Right atrium auricular region (tissue), 2 donors: Measurements from ENCODE around the gene PLS1. TPM values are rescaled to one million over a fixed set of nuclear protein-coding genes. Genes with fewer than 3 reads are reported as not detected.
A peak's percentile ranks its signal among the peaks of the same experiment; 100 is the strongest.
"Not testable (repeated sequence)": the region's sequence is repeated elsewhere in the genome, so short reads cannot be mapped to it uniquely, and the experiment has no call there.

ENCODE experiments used
- DNase-seq: peaks from one replicate; pipeline ENCODE4 v3.0.0-alpha.2; 2019; ENCODE audit warnings: low spot score
- H3K27ac ChIP-seq, 2 donors: fragments of 200-600 bp; sonication (generic); 1 replicate in 1 of 2; 2 replicates in 1 of 2; pipeline ENCODE4 v1.5.1; 2016 to 2019
- H3K27me3 ChIP-seq, 2 donors: fragments of 200-600 bp; sonication (generic); one replicate each; pipeline versions ENCODE4 v1.5.1 to v1.6.0; 2017 to 2019
- H3K36me3 ChIP-seq: fragments of 200-600 bp; sonication (generic); one replicate; pipeline ENCODE4 v1.5.1; 2016
- H3K4me1 ChIP-seq, 2 donors: fragments of 200-600 bp; sonication (generic); one replicate each; pipeline versions ENCODE4 v1.5.1 to v1.6.0; 2017 to 2019
- H3K4me3 ChIP-seq, 2 donors: fragments of 200-600 bp; sonication (generic); 1 replicate in 1 of 2; 2 replicates in 1 of 2; pipeline ENCODE4 v1.5.1; 2017 to 2019; ENCODE audit warnings: mild to moderate bottlenecking in 1 of 2, moderate library complexity in 1 of 2
- H3K9me3 ChIP-seq, 2 donors: fragments of 200-600 bp; sonication (generic); one replicate each; pipeline ENCODE4 v1.5.1; 2019
- CTCF ChIP-seq, 2 donors: fragments of 200-600 bp; sonication (generic); IDR thresholded peaks; one replicate each; pipeline ENCODE4 v1.5.1; 2019; ENCODE audit warnings: antibody characterized with exemption in 2 of 2
- total RNA-seq, 2 donors: library from RNA; depleted of rRNA; stranded (reverse); fragments of >200 nt; gene quantifications; one replicate each; pipeline ENCODE4 v1.1.0, GENCODE V29; 2016

The PLS1 gene, protein sequence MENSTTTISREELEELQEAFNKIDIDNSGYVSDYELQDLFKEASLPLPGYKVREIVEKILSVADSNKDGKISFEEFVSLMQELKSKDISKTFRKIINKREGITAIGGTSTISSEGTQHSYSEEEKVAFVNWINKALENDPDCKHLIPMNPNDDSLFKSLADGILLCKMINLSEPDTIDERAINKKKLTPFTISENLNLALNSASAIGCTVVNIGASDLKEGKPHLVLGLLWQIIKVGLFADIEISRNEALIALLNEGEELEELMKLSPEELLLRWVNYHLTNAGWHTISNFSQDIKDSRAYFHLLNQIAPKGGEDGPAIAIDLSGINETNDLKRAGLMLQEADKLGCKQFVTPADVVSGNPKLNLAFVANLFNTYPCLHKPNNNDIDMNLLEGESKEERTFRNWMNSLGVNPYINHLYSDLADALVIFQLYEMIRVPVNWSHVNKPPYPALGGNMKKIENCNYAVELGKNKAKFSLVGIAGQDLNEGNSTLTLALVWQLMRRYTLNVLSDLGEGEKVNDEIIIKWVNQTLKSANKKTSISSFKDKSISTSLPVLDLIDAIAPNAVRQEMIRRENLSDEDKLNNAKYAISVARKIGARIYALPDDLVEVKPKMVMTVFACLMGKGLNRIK
- 1 to 10 TPM in 1 of 2 donors, under 1 TPM in 1; 0.96 to 2.3 TPM for total RNA-seq

DNA sequence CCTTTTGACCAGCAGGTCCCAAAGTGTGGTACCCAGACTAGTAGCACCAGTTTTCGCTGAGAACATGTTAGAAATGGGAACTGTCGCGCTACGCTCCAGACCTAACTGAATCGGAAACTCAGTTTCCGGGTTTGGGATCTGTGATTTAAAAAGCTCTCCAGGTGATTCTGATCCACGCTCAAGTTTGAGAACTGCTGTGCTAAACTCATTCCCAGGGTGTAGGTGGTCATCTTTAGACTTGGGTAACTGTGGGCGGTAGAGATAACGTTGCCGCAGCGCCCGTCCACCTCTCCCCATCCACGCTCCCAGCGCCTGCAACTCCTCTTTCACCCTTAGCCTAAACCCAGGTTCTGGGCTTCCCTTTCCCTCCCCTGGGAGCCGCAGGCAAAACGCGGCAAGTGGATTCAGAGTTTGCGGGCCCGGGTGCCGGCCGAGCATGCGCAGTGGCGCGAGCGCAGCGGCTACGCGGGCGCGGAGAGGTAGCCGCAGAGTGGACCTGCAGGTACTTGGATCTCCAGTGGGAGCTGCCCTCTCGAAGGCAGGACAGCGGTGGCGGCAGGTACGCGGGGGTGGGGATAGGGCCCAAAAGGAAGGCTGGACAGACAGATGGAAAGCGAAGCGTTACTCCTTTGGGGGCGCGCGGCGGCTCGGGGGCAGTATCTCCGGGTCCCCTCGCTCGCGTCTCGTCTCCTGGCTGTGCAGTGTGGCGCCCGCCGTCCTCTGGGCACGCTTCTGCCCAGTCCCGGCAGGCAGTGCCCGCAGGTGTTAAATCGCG, at the start of gene PLS1:
TSS of gene PLS1 (plus strand) at position 443 of the 775 bp plus-strand sequence. CDS start 67,845 bp downstream, outside the sequence.
- H3K36me3 ChIP-seq: no peaks in the 10 kb centered on the region
- peak within 1 kb of the TSS; percentile 53 to 78 for H3K4me3 ChIP-seq
- H3K9me3 ChIP-seq: no peaks in the 10 kb centered on the region
- DNase-seq: peak; percentile 85
- no peaks in the 10 kb centered on the region for H3K27me3 ChIP-seq
- peak within 1 kb of the TSS; percentile 62 to 67 for H3K27ac ChIP-seq
- H3K4me1 ChIP-seq: peaks cover 0 to 12% of the 10 kb centered on the region in 2 donors
- peak in 1 of 2 donors; percentile 10 for TF ChIP-seq CTCF (IDR thresholded peaks at IDR 0.05)

- DNase-seq: no peak
- Histone ChIP-seq H3K4me1 (no peaks in the 10 kb centered on the region), H3K36me3 (peaks cover 67% of the 10 kb centered on the region), H3K9me3 (no peaks in the 10 kb centered on the region), H3K27me3 (no peaks in the 10 kb centered on the region), H3K4me3 (no peak overlapping the region), H3K27ac (no peak overlapping the region)
- no peak for TF ChIP-seq CTCF (IDR thresholded peaks at IDR 0.05)
Observed at GRCh38 chr3:142549986-142550385, 46.2 kb upstream of the PLS1 start.

GRCh38 chr3:142552579-142552978, 43.6 kb upstream of the PLS1 start:
- not testable (repeated sequence) for H3K4me3 ChIP-seq, H3K9me3 ChIP-seq, H3K4me1 ChIP-seq, H3K27me3 ChIP-seq, DNase-seq, H3K27ac ChIP-seq
- peaks cover 72% of the 10 kb centered on the region for H3K36me3 ChIP-seq

GRCh38 chr3:142553741-142554140, 42.5 kb upstream of the PLS1 start:
- no peak for TF ChIP-seq CTCF (IDR thresholded peaks at IDR 0.05)
- no peaks in the 10 kb centered on the region for H3K4me1 ChIP-seq
- H3K27me3 ChIP-seq: no peaks in the 10 kb centered on the region
- H3K27ac ChIP-seq: no peak overlapping the region
- H3K4me3 ChIP-seq: no peak overlapping the region
- peaks cover 61% of the 10 kb centered on the region for H3K36me3 ChIP-seq
- DNase-seq: no peak
- no peaks in the 10 kb centered on the region for H3K9me3 ChIP-seq

GRCh38 chr3:142560118-142560517, 36.1 kb upstream of the PLS1 start:
- H3K4me3 ChIP-seq: no peak overlapping the region
- peaks cover 44% of the 10 kb centered on the region for H3K36me3 ChIP-seq
- H3K27ac ChIP-seq: no peak overlapping the region
- H3K9me3 ChIP-seq: no peaks in the 10 kb centered on the region
- H3K4me1 ChIP-seq: no peaks in the 10 kb centered on the region
- no peak for DNase-seq
- H3K27me3 ChIP-seq: no peaks in the 10 kb centered on the region
- no peak for TF ChIP-seq CTCF (IDR thresholded peaks at IDR 0.05)

GRCh38 chr3:142563496-142563997, 32.6 kb upstream of the PLS1 start:
- peaks cover 33% of the 10 kb centered on the region for H3K36me3 ChIP-seq
- H3K9me3 ChIP-seq: no peaks in the 10 kb centered on the region
- H3K27ac ChIP-seq: no peak overlapping the region
- no peak for TF ChIP-seq CTCF (IDR thresholded peaks at IDR 0.05)
- no peak overlapping the region for H3K4me3 ChIP-seq
- no peak for DNase-seq
- no peaks in the 10 kb centered on the region for H3K27me3 ChIP-seq
- H3K4me1 ChIP-seq: no peaks in the 10 kb centered on the region
